ENCODE data around the gene PRICKLE1.

The PRICKLE1 gene

GRCh38 chr12:42445891-42446290, 143.7 kb downstream of the PRICKLE1 start:
- no peak for DNase-seq

GRCh38 chr12:42444192-42444943, 145.2 kb downstream of the PRICKLE1 start:
- no peak for DNase-seq

- DNase-seq: no peak
Measured at GRCh38 chr12:42442888-42443287, 146.7 kb downstream of the PRICKLE1 start.

GRCh38 chr12:42442311-42442759, 147.2 kb downstream of the PRICKLE1 start:
- DNase-seq: no peak

- DNase-seq: no peak
Measured at GRCh38 chr12:42440608-42441007, 148.9 kb downstream of the PRICKLE1 start.

- no peak for DNase-seq
Measured at GRCh38 chr12:42432517-42433140, 156.9 kb downstream of the PRICKLE1 start.

GRCh38 chr12:42428850-42429249, 160.7 kb downstream of the PRICKLE1 start:
- no peak for DNase-seq

GRCh38 chr12:42426746-42427145, 162.8 kb downstream of the PRICKLE1 start:
- peak; percentile 19 for DNase-seq

GRCh38 chr12:42422785-42423184, 166.8 kb downstream of the PRICKLE1 start:
- DNase-seq: peak; percentile 5

- peak; percentile 16 for DNase-seq
Measured at GRCh38 chr12:42421844-42422779, 167.4 kb downstream of the PRICKLE1 start.

GRCh38 chr12:42420395-42420794, 169.2 kb downstream of the PRICKLE1 start:
- DNase-seq: no peak

- DNase-seq: no peak
Measured at GRCh38 chr12:42410340-42410739, 179.2 kb downstream of the PRICKLE1 start.

- DNase-seq: no peak
Measured at GRCh38 chr12:42409471-42409870, 180.1 kb downstream of the PRICKLE1 start.

- DNase-seq: no peak
Measured at GRCh38 chr12:42407306-42407705, 182.2 kb downstream of the PRICKLE1 start.

All from suppressor macrophage treated with lipopolysaccharide for 4 hours (primary cell).